Panc1 (cell line): ENCODE measurements around the gene ZFAND3. TPM values are rescaled to one million over a fixed set of nuclear protein-coding genes. Genes with fewer than 3 reads are reported as not detected.

ENCODE experiments used
- ATAC-seq: fragments of 200-7000 bp; cut with Tn5 transposase; 2 replicates; pipeline ENCODE4 v1.9.1; 2020; ENCODE audit warnings: mild to moderate bottlenecking, moderate library complexity
- BruUV-seq: library from RNA; stranded (reverse); fragments of 400-500 nt; replicated peaks from 2 replicates; lab custom pipeline; 2021; lab: Mats Ljungman, UMichigan
- CTCF ChIA-PET: fragments of 300-600 bp; sonication (Branson Sonifier 250); formaldehyde crosslinking; loops from one replicate; lab custom pipeline; 2022; ENCODE audit warnings: antibody characterized with exemption; lab: Charles Lee
- POLR2A ChIA-PET: fragments of 300-600 bp; sonication (Branson Sonifier 250); formaldehyde crosslinking; loops from one replicate; lab custom pipeline; 2022; ENCODE audit warnings: antibody characterized with exemption; lab: Charles Lee
- DNase-seq: peaks from one replicate; pipeline ENCODE4 v3.0.0-alpha.2; 2010; ENCODE audit warnings: low read depth, low spot score
- H3K27ac ChIP-seq: 2 replicates; pipeline ENCODE4 v1.5.1; 2011; ENCODE audit warnings: mild to moderate bottlenecking, low read length, inconsistent platforms
- H3K27me3 ChIP-seq: fragments of 200-500 bp; sonication (Bioruptor generic); 2 replicates; pipeline ENCODE4 v1.6.0; 2014; ENCODE audit warnings: low read length, inconsistent platforms; ENCODE audit not compliant: control insufficient read depth, insufficient read depth
- H3K36me3 ChIP-seq: fragments of 200-500 bp; sonication (Bioruptor generic); 2 replicates; pipeline ENCODE4 v1.5.1; 2014; ENCODE audit warnings: inconsistent platforms, mild to moderate bottlenecking, low read length, moderate library complexity; ENCODE audit not compliant: control insufficient read depth, insufficient read depth
- H3K4me1 ChIP-seq: 2 replicates; pipeline ENCODE4 v1.5.1; 2011; ENCODE audit warnings: inconsistent platforms, mild to moderate bottlenecking, low read length, moderate library complexity; ENCODE audit not compliant: control insufficient read depth, insufficient read depth
- H3K4me3 ChIP-seq, 2 experiments: 2 replicates each; pipeline ENCODE4 v1.5.1; 2011 to 2012; ENCODE audit warnings: low read depth in 2 of 2, low read length in 2 of 2, mild to moderate bottlenecking in 2 of 2, inconsistent platforms in 1 of 2, moderate library complexity in 1 of 2
- H3K9me3 ChIP-seq: fragments of 200-500 bp; sonication (Bioruptor generic); 2 replicates; pipeline ENCODE4 v1.5.1; 2014; ENCODE audit warnings: low read depth, mild to moderate bottlenecking, inconsistent platforms, low read length, moderate library complexity; ENCODE audit not compliant: control insufficient read depth, insufficient read depth
- CTCF ChIP-seq: fragments of 450-650 bp; IDR thresholded peaks from 2 replicates; pipeline ENCODE4 v1.5.1; 2017; ENCODE audit warnings: mild to moderate bottlenecking
- POLR2AphosphoS5 ChIP-seq: IDR thresholded peaks from 2 replicates; pipeline ENCODE4 v1.6.1; 2012; ENCODE audit warnings: mild to moderate bottlenecking, low read depth, low read length, moderate library complexity
- SIN3A ChIP-seq: IDR thresholded peaks from 2 replicates; pipeline ENCODE4 v1.6.1; 2012; ENCODE audit warnings: low read depth, mild to moderate bottlenecking, low read length, moderate library complexity, borderline replicate concordance; ENCODE audit not compliant: insufficient read depth
- TCF7L2 ChIP-seq: IDR thresholded peaks from 2 replicates; pipeline ENCODE4 v1.6.1; 2011; ENCODE audit warnings: mild to moderate bottlenecking, low read depth, low read length, inconsistent platforms
- in situ Hi-C: cut with HindIII; loops from 2 replicates; pipeline ENCODE4 v1.10.0; 2016; ENCODE audit warnings: low sequenced_read_pairs, low pct_unique_long_range_greater_than_20kb
- intact Hi-C: fragments of 100-400 bp; cut with micrococcal nuclease; formaldehyde crosslinking; loops from one replicate; pipeline ENCODE4 v1.10.0; 2022; ENCODE audit not compliant: unreplicated experiment
- total RNA-seq: library from RNA; stranded (reverse); gene quantifications from one replicate; pipeline ENCODE4 v1.2.1, GENCODE V29; 2021; ENCODE audit not compliant: unreplicated experiment
- TF ChIP-seq, protein P1 (sequence below), 2 experiments: IDR thresholded peaks; 2 replicates each; pipeline ENCODE4 v1.6.1; 2011 to 2012; ENCODE audit warnings: low read depth in 2 of 2, control low read depth in 1 of 2, low read length in 1 of 2, mild to moderate bottlenecking in 1 of 2, moderate library complexity in 1 of 2; ENCODE audit not compliant: insufficient read depth in 1 of 2

Gene ZFAND3
- total RNA-seq, 1 experiment from 2014 or later: 95.9 TPM

GRCh38 chr6:37862430-37862829, 42.9 kb downstream of the ZFAND3 start:
- POLR2A ChIA-PET: no interaction called here
- TF ChIP-seq POLR2AphosphoS5 (no peak), CTCF (no peak), TCF7L2 (no peak), SIN3A (no peak)
- TF ChIP-seq, protein P1, sequence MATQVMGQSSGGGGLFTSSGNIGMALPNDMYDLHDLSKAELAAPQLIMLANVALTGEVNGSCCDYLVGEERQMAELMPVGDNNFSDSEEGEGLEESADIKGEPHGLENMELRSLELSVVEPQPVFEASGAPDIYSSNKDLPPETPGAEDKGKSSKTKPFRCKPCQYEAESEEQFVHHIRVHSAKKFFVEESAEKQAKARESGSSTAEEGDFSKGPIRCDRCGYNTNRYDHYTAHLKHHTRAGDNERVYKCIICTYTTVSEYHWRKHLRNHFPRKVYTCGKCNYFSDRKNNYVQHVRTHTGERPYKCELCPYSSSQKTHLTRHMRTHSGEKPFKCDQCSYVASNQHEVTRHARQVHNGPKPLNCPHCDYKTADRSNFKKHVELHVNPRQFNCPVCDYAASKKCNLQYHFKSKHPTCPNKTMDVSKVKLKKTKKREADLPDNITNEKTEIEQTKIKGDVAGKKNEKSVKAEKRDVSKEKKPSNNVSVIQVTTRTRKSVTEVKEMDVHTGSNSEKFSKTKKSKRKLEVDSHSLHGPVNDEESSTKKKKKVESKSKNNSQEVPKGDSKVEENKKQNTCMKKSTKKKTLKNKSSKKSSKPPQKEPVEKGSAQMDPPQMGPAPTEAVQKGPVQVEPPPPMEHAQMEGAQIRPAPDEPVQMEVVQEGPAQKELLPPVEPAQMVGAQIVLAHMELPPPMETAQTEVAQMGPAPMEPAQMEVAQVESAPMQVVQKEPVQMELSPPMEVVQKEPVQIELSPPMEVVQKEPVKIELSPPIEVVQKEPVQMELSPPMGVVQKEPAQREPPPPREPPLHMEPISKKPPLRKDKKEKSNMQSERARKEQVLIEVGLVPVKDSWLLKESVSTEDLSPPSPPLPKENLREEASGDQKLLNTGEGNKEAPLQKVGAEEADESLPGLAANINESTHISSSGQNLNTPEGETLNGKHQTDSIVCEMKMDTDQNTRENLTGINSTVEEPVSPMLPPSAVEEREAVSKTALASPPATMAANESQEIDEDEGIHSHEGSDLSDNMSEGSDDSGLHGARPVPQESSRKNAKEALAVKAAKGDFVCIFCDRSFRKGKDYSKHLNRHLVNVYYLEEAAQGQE (IDR thresholded peaks at IDR 0.05; ENCODE audit: insufficient read depth in 1 of 2, low read depth in 2 of 2, low read length in 1 of 2): no peak
- DNase-seq: no peak
- no peaks in the 10 kb centered on the region for H3K27me3 ChIP-seq
- no peaks in the 10 kb centered on the region for H3K36me3 ChIP-seq
- no peak overlapping the region for H3K27ac ChIP-seq
- H3K9me3 ChIP-seq: no peaks in the 10 kb centered on the region
- no peak overlapping the region for H3K4me3 ChIP-seq
- BruUV-seq: no TSS peak
- H3K4me1 ChIP-seq: peaks cover 23% of the 10 kb centered on the region
- CTCF ChIA-PET: interaction anchor here (0.7 kb wide), 1 partner anchor 117 kb away, joined by 3 read pairs; no protein-coding TSS in a partner anchor
- intact Hi-C loops (no loop called here), in situ Hi-C loops (no loop called here)
- ATAC-seq: no peak

DNA sequence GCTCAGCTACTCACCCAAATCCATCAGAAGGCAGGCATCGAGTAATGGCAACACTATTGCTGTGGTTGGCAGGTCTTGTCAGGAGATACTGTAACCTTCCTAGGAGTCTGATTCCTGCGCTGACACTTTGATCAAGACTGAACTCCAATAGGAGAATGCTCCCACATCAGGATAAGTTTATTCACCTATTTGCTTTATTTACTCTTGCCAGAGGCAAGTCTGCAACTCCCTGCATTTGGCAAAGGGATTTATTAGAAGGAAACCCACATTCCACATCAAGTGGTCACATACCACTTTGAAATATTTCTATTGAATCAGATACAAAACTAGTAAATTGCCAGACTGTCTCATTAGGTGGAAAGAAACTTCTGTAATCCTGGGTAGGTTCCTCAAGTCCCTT, 43.5 kb downstream of the ZFAND3 start:
- intact Hi-C loops (no loop called here), in situ Hi-C loops (no loop called here)
- 0 out of 2 replicates have a peak, but pooled peaks have one; percentile 34 for TF ChIP-seq TCF7L2
- no peak for TF ChIP-seq SIN3A
- no peak for TF ChIP-seq CTCF
- no TSS peak for BruUV-seq
- ChIA-PET POLR2A (no interaction called here), CTCF (interaction anchor here (0.7 kb wide), 1 partner anchor 118 kb away, joined by 3 read pairs; no protein-coding TSS in a partner anchor)
- no peaks in the 10 kb centered on the region for H3K9me3 ChIP-seq
- ATAC-seq (peak; percentile 71), DNase-seq (no peak)
- H3K4me1 ChIP-seq: peaks cover 29% of the 10 kb centered on the region
- H3K36me3 ChIP-seq: no peaks in the 10 kb centered on the region
- H3K4me3 ChIP-seq: no peak overlapping the region
- H3K27me3 ChIP-seq: no peaks in the 10 kb centered on the region
- no peak overlapping the region for H3K27ac ChIP-seq
